NT2/D1 (cell line): ENCODE data around the gene ZNF365.

Experiments
- SUZ12 ChIP-seq: IDR thresholded peaks from 2 replicates; pipeline ENCODE4 v1.6.1; 2011; ENCODE audit not compliant: insufficient read length, insufficient read depth; ENCODE audit errors: extremely low read depth
- YY1 ChIP-seq: IDR thresholded peaks from 2 replicates; pipeline ENCODE4 v1.6.1; 2011; ENCODE audit not compliant: insufficient read length, insufficient read depth
- ZNF274 ChIP-seq: IDR thresholded peaks from 2 replicates; pipeline ENCODE4 v1.6.1; 2011; ENCODE audit warnings: mild to moderate bottlenecking, low read depth, low read length

- TF ChIP-seq SUZ12 = no peak
- no peak for TF ChIP-seq ZNF274
- TF ChIP-seq YY1 = no peak
These were observed 44.0 kb upstream of the ZNF365 start for GRCh38 chr10:62330213-62330612.
